ENCODE measurements around the gene PGAM2.
A peak's percentile ranks its signal among the peaks of the same experiment; 100 is the strongest.
"Not testable (repeated sequence)": the region's sequence is repeated elsewhere in the genome, so short reads cannot be mapped to it uniquely, and the experiment has no call there.

Gene PGAM2

GRCh38 chr7:44019825-44020224 is 45.5 kb downstream of the PGAM2 start:
- not testable (repeated sequence) for DNase-seq

GRCh38 chr7:44018857-44019807 is 46.2 kb downstream of the PGAM2 start:
- peak; percentile 100 for DNase-seq

- not testable (repeated sequence) for DNase-seq
Observed at GRCh38 chr7:44015090-44015489, 50.3 kb downstream of the PGAM2 start.

All from activated T-cell treated with anti-CD3 and anti-CD28 coated beads, Interleukin-2, amount 50 U/mL, for 1 hour (primary cell).